ENCODE results near the gene SETMAR. TPM values are rescaled to one million over a fixed set of nuclear protein-coding genes. Genes with fewer than 3 reads are reported as not detected.

SETMAR gene
- total and polyA plus RNA-seq, 2 experiments from 2014 or later: 13.5 to 15.4 TPM

GRCh38 chr3:4359805-4360502 is 56.8 kb downstream of the SETMAR start:
- Histone ChIP-seq H3K79me2 (no peaks in the 10 kb centered on the region), H3K27me3 (no peaks in the 10 kb centered on the region), H3K4me1 (ENCODE audit: insufficient read depth) (peaks cover 18% of the 10 kb centered on the region), H3K4me3 (no peak overlapping the region), H4K20me1 (ENCODE audit: insufficient read depth, poor library complexity, severe bottlenecking) (no peaks in the 10 kb centered on the region), H3K9me2 (replicated peaks; ENCODE audit: insufficient read depth) (no peaks in the 10 kb centered on the region), H3K9me3 (ENCODE audit: low read depth) (no peaks in the 10 kb centered on the region), H3K27ac (no peak overlapping the region), H3K4me2 (no peak overlapping the region), H3K36me3 (replicated peaks; ENCODE audit: insufficient read depth, low read depth) (no peaks in the 10 kb centered on the region), H2AFZ (no peak overlapping the region)
- DNase-seq (ENCODE audit: low spot score): no peak
- 93% methylated on average over 12 of the region's 12 CpGs for WGBS (ENCODE audit: low lambda C conversion rate, missing lambda C conversion rate)
- TF ChIP-seq CTCF (IDR thresholded peaks at IDR 0.05; ENCODE audit: poor library complexity): no peak
- TF ChIP-seq EZH2 (IDR thresholded peaks at IDR 0.05; ENCODE audit: borderline replicate concordance): no peak
- no peak for TF ChIP-seq EZH2phosphoT487 (IDR thresholded peaks at IDR 0.05; ENCODE audit: low read depth, severe bottlenecking, unreplicated experiment)

- H3K9me2 ChIP-seq (replicated peaks; ENCODE audit: insufficient read depth): no peaks in the 10 kb centered on the region
- no peaks in the 10 kb centered on the region for H3K36me3 ChIP-seq (replicated peaks; ENCODE audit: insufficient read depth, low read depth)
- no peak overlapping the region for H3K4me2 ChIP-seq
- WGBS (ENCODE audit: low lambda C conversion rate, missing lambda C conversion rate): 87% methylated on average over 6 of the region's 6 CpGs
- H3K9me3 ChIP-seq (ENCODE audit: low read depth): no peaks in the 10 kb centered on the region
- H3K4me3 ChIP-seq: no peak overlapping the region
- H3K4me1 ChIP-seq (ENCODE audit: insufficient read depth): peaks cover 14% of the 10 kb centered on the region
- no peak overlapping the region for H2AFZ ChIP-seq
- no peaks in the 10 kb centered on the region for H4K20me1 ChIP-seq (ENCODE audit: insufficient read depth, poor library complexity, severe bottlenecking)
- no peak overlapping the region for H3K27ac ChIP-seq
- TF ChIP-seq EZH2 (IDR thresholded peaks at IDR 0.05; ENCODE audit: borderline replicate concordance) (no peak), EZH2phosphoT487 (IDR thresholded peaks at IDR 0.05; ENCODE audit: low read depth, severe bottlenecking, unreplicated experiment) (no peak), CTCF (IDR thresholded peaks at IDR 0.05; ENCODE audit: poor library complexity) (no peak)
- H3K79me2 ChIP-seq: no peaks in the 10 kb centered on the region
- no peak for DNase-seq (ENCODE audit: low spot score)
- H3K27me3 ChIP-seq: no peaks in the 10 kb centered on the region
These were observed 57.6 kb downstream of the SETMAR start for GRCh38 chr3:4360817-4361216.

- Histone ChIP-seq H3K36me3 (replicated peaks; ENCODE audit: insufficient read depth, low read depth) (no peaks in the 10 kb centered on the region), H3K4me2 (no peak overlapping the region), H3K27me3 (no peaks in the 10 kb centered on the region), H3K79me2 (no peaks in the 10 kb centered on the region), H4K20me1 (ENCODE audit: insufficient read depth, poor library complexity, severe bottlenecking) (no peaks in the 10 kb centered on the region), H2AFZ (no peak overlapping the region), H3K27ac (no peak overlapping the region), H3K4me1 (ENCODE audit: insufficient read depth) (no peaks in the 10 kb centered on the region), H3K4me3 (no peak overlapping the region), H3K9me2 (replicated peaks; ENCODE audit: insufficient read depth) (no peaks in the 10 kb centered on the region), H3K9me3 (ENCODE audit: low read depth) (no peaks in the 10 kb centered on the region)
- no peak for DNase-seq (ENCODE audit: low spot score)
- TF ChIP-seq EZH2 (IDR thresholded peaks at IDR 0.05; ENCODE audit: borderline replicate concordance): no peak
- no peak for TF ChIP-seq EZH2phosphoT487 (IDR thresholded peaks at IDR 0.05; ENCODE audit: low read depth, severe bottlenecking, unreplicated experiment)
- no peak for TF ChIP-seq CTCF (IDR thresholded peaks at IDR 0.05; ENCODE audit: poor library complexity)
- WGBS (ENCODE audit: low lambda C conversion rate, missing lambda C conversion rate): 100% methylated on average over 2 of the region's 2 CpGs
These were observed 59.4 kb downstream of the SETMAR start for GRCh38 chr3:4362523-4362922.

Other genes starting within 250 kb of the SETMAR start
- gene SUMF1, start 163.9 kb downstream of the SETMAR start, total RNA-seq: 49.6 and 59.0 TPM in 2 replicates
- gene SUMF1, start 163.9 kb downstream of the SETMAR start, polyA plus RNA-seq: 43.1 and 55.5 TPM in 2 replicates
- 79.1 and 90.8 TPM in 2 replicates for gene ITPR1, start 190.0 kb downstream of the SETMAR start, total RNA-seq
- gene ITPR1, start 190.0 kb downstream of the SETMAR start, polyA plus RNA-seq: 46.8 and 54.8 TPM in 2 replicates

Data from hepatocyte (in vitro differentiated cells).